T-cell (primary cell): ENCODE data around the gene ARF6. TPM values are rescaled to one million over a fixed set of nuclear protein-coding genes. Genes with fewer than 3 reads are reported as not detected.

Source experiments
- ATAC-seq, 4 experiments: fragments of 200-7000 bp in 3 of 4; fragments of 150-1000 bp in 1 of 4; cut with Tn5 transposase; replicated peaks in 1 of 4; 1 replicate in 3 of 4; 2 replicates in 1 of 4; pipeline ENCODE4 v1.10.0; 2021; ENCODE audit warnings: moderate library complexity in 3 of 4, mild to moderate bottlenecking in 2 of 4, moderate number of reproducible peaks in 1 of 4
- CTCF ChIA-PET, 2 donors: fragments of 300-600 bp; sonication (Branson Sonifier 250); formaldehyde crosslinking; loops; one replicate each; lab custom pipeline; 2022; ENCODE audit warnings: antibody characterized with exemption in 2 of 2; lab: Charles Lee
- POLR2A ChIA-PET, 2 donors: fragments of 300-600 bp; sonication (Branson Sonifier 250); formaldehyde crosslinking; loops; one replicate each; lab custom pipeline; 2022; ENCODE audit warnings: antibody characterized with exemption in 2 of 2; lab: Charles Lee
- DNase-seq, 35 experiments: peaks; one replicate each; pipeline versions ENCODE4 v3.0.0 to v3.0.0-alpha.2; 2013 to 2023
- H3K27ac ChIP-seq: one replicate; pipeline ENCODE4 v1.5.1; 2013; ENCODE audit warnings: low read length
- H3K27me3 ChIP-seq, 2 experiments: replicated peaks in 1 of 2; 1 replicate in 1 of 2; 2 replicates in 1 of 2; pipeline versions ENCODE4 v1.6.1 to v1.7.0; 2013; ENCODE audit warnings: low read length in 1 of 2, mixed read lengths in 1 of 2; ENCODE audit not compliant: control insufficient read depth in 2 of 2, insufficient read depth in 2 of 2; ENCODE audit errors: extremely low read depth in 1 of 2
- H3K36me3 ChIP-seq, 2 donors: 1 replicate in 1 of 2; 2 replicates in 1 of 2; pipeline versions ENCODE4 v1.6.1 to v1.7.0; 2013; ENCODE audit warnings: low read length in 1 of 2; ENCODE audit not compliant: control insufficient read depth in 2 of 2, insufficient read depth in 1 of 2; ENCODE audit errors: extremely low read depth in 1 of 2
- H3K4me1 ChIP-seq, 2 experiments: 1 replicate in 1 of 2; 2 replicates in 1 of 2; pipeline versions ENCODE4 v1.6.1 to v1.7.0; 2013; ENCODE audit warnings: low read length in 2 of 2, mixed read lengths in 1 of 2; ENCODE audit not compliant: insufficient read depth in 2 of 2, control insufficient read depth in 1 of 2; ENCODE audit errors: extremely low read depth in 1 of 2
- H3K4me3 ChIP-seq, 2 donors: 1 replicate in 1 of 2; 2 replicates in 1 of 2; pipeline versions ENCODE4 v1.5.1 to v1.7.0; 2013; ENCODE audit warnings: mild to moderate bottlenecking in 2 of 2, low read length in 1 of 2, moderate library complexity in 1 of 2; ENCODE audit not compliant: control insufficient read depth in 1 of 2; ENCODE audit errors: extremely low read depth in 1 of 2
- H3K9me3 ChIP-seq: 2 replicates; pipeline ENCODE4 v1.7.0; 2013
- H3K27ac Mint-ChIP-seq, 2 donors: one replicate each; pipeline ENCODE4 v1.8.0; 2020 to 2021; ENCODE audit warnings: mild to moderate bottlenecking in 2 of 2, mixed read lengths in 2 of 2
- H3K27me3 Mint-ChIP-seq, 2 donors: one replicate each; pipeline ENCODE4 v1.8.0; 2021 to 2022; ENCODE audit warnings: mixed read lengths in 2 of 2
- H3K36me3 Mint-ChIP-seq: one replicate; pipeline ENCODE4 v1.8.0; 2021; ENCODE audit warnings: mixed read lengths
- H3K4me1 Mint-ChIP-seq, 3 donors: one replicate each; pipeline ENCODE4 v1.8.0; 2020 to 2022; ENCODE audit warnings: mixed read lengths in 3 of 3, mild to moderate bottlenecking in 1 of 3
- H3K4me3 Mint-ChIP-seq, 3 donors: one replicate each; pipeline ENCODE4 v1.8.0; 2020 to 2022; ENCODE audit warnings: mild to moderate bottlenecking in 3 of 3, mixed read lengths in 3 of 3, moderate library complexity in 3 of 3
- H3K9me3 Mint-ChIP-seq, 3 donors: one replicate each; pipeline ENCODE4 v1.8.0; 2020 to 2022; ENCODE audit warnings: mixed read lengths in 3 of 3
- WGBS: methylation state at CpG from one replicate; pipeline ENCODE4 v1.1.5; 2013; ENCODE audit warnings: missing lambda C conversion rate; ENCODE audit not compliant: insufficient coverage; 5-methylcytosine and 5-hydroxymethylcytosine counted together
- total RNA-seq, 35 experiments: library from RNA in 6 of 35; stranded (reverse) in 6 of 35; fragments of 120-200 nt in 1 of 35; gene quantifications; one replicate each; pipeline versions ENCODE4 v1.2.1 to v1.2.4 and lab custom pipeline; 2013 to 2026

The ARF6 gene
- total RNA-seq (100 to 1,000 TPM in 1 of 5 donors, 10 to 100 TPM in 4; 72.0 to 111 (median 93.6) TPM), total RNA-seq (lab: John Stamatoyannopoulos, UW) (207 to 432 (median 280) reads per million in 29 experiments)
- 105 TPM for total RNA-seq (2013)

DNA sequence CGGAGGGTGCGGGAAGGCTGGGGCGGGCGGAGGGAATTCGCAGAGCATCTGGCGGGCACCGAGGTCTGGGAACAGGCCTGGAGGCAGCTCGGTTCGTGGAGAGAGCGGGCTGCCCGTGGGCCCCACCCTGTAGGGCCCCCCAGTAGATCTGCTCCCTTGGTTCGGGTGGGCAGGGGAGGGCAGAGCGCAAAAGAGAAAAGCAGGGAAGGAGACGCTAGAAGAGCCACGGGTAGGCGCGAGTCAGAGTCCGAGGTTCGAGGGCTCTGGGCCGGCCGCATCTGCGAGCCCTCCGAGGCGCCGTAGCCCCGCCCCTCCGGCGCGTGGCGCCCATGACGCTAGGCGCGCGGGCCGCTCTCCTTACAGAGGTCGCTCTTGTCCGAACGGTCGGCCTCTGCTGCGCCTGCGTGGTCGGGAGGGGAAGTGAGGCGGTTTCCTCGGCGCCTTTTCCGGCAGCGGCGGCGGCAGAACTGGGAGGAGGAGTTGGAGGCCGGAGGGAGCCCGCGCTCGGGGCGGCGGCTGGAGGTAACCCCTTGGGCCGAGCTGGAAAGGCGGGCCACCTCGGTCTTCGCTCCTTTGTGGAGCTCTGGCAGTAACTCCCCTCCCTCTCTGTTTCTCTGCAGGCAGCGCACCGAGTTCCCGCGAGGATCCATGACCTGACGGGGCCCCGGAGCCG is at the start of gene ARF6:
ARF6 (plus strand) TSS at position 447 of the 673 bp plus-strand sequence. CDS start 655 bp downstream, outside the sequence.
- H3K36me3 ChIP-seq: peaks cover 0 to 23% of the 10 kb centered on the region in 2 donors
- peaks cover 29 to 52% (median 32%) of the 10 kb centered on the region in 3 donors for H3K4me1 Mint-ChIP-seq
- H3K4me1 ChIP-seq: peaks cover 15 to 25% of the 10 kb centered on the region in 2 experiments
- POLR2A ChIA-PET: interaction anchor here (0.5 to 1.9 kb wide), 19 partner anchors 24 to 930 kb away, joined by 3 to 15 read pairs (median 4); partner anchors contain the start of gene RPS29 (in 1 of the 2)
- H3K27ac Mint-ChIP-seq: peak within 1 kb of the TSS; percentile 99
- H3K27me3 Mint-ChIP-seq: no peaks in the 10 kb centered on the region
- H3K4me3 ChIP-seq: peak within 1 kb of the TSS; percentile 98 to 99
- H3K9me3 Mint-ChIP-seq: no peaks in the 10 kb centered on the region
- ATAC-seq (peak; percentile 84 to 89 (median 88)), DNase-seq (peak; percentile 81 to 96 (median 90))
- no peaks in the 10 kb centered on the region for H3K27me3 ChIP-seq
- H3K36me3 Mint-ChIP-seq: peaks cover 34% of the 10 kb centered on the region
- H3K27ac ChIP-seq: peak within 1 kb of the TSS; percentile 98
- under 1% methylated on average over 64 of the region's 66 CpGs for whole genome bisulfite sequencing
- CTCF ChIA-PET: interaction anchor here (0.5 to 2.4 kb wide), 17 partner anchors 11 to 223 kb away, joined by 3 to 23 read pairs (median 4); partner anchors contain the start of genes NEMF (in 1 of the 2) and VCPKMT (in 1 of the 2)
- H3K4me3 Mint-ChIP-seq: peak within 1 kb of the TSS; percentile 93 to 98 (median 97)
- H3K9me3 ChIP-seq: no peaks in the 10 kb centered on the region

DNA sequence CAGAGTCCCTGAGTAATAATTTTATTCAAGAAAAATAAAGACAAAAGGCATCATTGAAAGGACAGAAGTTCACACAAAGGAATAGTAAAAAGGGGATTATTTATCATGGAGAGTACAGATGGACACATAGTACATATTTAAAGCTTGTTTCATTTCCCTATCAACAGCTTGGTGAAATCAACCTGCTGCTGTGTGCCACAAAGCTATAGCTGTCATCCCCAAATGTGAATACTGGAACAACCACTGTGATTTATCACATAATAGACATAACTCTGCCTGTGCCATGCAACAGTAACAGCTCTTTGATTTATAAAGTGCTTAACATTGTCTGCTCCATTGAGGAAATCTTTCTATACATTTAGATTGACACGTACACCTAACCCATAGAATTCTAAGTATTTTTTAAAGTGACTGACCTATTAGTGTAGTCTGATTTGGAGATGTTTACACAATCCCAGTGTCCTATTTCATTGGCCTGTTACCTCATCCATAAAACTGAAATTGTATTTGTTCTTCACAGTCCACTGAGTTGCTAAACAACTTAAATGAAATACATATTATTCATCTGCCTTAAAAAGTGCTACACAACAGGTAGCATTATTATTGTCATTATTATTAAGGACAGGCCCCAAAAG is 43.6 kb upstream of the ARF6 start:
- Mint-ChIP-seq H3K4me3 (no peak overlapping the region), H3K27ac (peak overlapping the region; percentile 57 to 66), H3K9me3 (no peaks in the 10 kb centered on the region), H3K27me3 (no peaks in the 10 kb centered on the region), H3K36me3 (peaks cover 20% of the 10 kb centered on the region), H3K4me1 (peaks cover 44 to 55% (median 47%) of the 10 kb centered on the region in 3 donors)
- Histone ChIP-seq H3K4me3 (no peak overlapping the region), H3K27ac (no peak overlapping the region), H3K27me3 (no peaks in the 10 kb centered on the region), H3K4me1 (peaks cover 11 to 19% of the 10 kb centered on the region in 2 experiments), H3K9me3 (no peaks in the 10 kb centered on the region), H3K36me3 (peaks cover 0 to 32% of the 10 kb centered on the region in 2 donors)
- DNase-seq: no peak
- POLR2A ChIA-PET: interaction anchor here (0.5 to 1.0 kb wide), 5 partner anchors 12 to 263 kb away, joined by 3 to 9 read pairs (median 4); no protein-coding TSS in a partner anchor
- CTCF ChIA-PET: interaction anchor here (0.7 to 7.3 kb wide), 4 partner anchors 13 to 388 kb away, joined by 3 to 144 read pairs (median 6); partner anchors contain the start of gene KLHDC2 (in 1 of the 2)
- no peak for ATAC-seq
- WGBS: no CpG with 5 or more reads among the region's 1 CpG

DNA sequence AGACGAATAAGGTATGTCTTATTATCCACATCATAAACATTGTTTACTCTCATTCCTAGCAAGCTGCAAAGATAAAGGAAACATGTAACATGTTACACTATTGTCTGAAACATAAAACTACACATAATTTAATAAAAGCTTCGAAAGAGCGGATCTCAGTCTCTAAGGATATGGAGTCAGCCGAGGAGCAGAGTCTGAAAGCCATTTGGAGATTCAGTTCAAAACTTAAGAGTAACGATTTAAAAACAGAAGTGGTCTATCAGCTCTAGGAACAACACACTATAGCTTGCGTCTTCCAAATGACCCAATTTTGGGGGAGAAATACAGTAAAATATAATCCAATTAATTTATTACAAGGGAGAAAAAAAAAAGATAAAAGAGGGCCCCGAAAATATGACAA is 41.1 kb upstream of the ARF6 start:
- no peaks in the 10 kb centered on the region for H3K27me3 Mint-ChIP-seq
- no peak for ATAC-seq
- 0% methylated on average over 2 of the region's 7 CpGs for WGBS

DNA sequence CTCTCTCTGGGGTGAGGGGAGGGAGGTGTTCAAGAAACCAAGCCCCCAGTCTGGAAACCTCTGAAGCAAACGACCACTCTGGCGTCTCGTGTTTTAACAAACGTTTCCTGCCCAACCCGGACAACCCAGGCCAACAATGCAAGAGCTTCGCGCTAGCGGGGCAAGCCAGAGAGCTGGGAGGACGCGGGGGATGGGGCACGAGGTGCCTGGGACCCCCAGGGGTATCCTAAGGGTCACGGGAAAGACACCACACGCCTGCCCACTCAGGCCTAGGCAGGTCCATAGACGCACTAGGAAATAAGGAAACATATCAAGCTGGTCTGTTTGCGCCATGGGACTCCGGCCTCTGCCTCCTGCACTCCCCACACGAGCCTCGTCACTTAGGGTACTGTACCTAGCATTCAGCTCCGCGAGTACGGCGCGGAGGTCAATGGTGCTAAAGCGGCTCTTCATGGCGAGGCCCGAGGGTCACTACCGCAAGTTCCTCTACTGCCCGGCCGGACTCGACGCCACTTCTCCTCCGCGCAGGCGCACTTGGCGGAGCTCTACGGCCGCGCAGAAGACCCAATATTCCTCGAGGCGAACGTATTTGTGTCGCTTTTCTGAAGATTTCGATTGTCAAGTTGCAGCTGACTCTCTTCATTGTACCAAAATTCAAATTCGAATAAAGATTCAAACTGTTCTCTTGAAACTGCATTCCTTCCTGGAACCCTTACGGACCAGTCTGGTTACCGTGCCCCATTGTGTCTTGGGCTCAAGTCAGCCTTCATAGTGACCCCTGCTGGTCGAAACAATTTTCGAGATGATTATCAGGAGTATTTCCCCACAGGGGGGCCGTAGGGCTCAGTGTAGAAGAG is 40.4 kb upstream of the ARF6 start, which contains the start of gene NEMF:
NEMF (minus strand) TSS at position 488 of the 857 bp plus-strand sequence; CDS start at position 453, 35 bp downstream.
- CTCF ChIA-PET: interaction anchor here (0.6 to 7.3 kb wide), 51 partner anchors 7 to 813 kb away, joined by 3 to 144 read pairs (median 5); partner anchors contain the start of genes MGAT2 (in 2 of the 2), RPL36AL (in 2 of the 2), VCPKMT (in 2 of the 2) and DNAAF2 (in 1 of the 2)
- Mint-ChIP-seq H3K36me3 (peaks cover 11% of the 10 kb centered on the region), H3K9me3 (no peaks in the 10 kb centered on the region), H3K4me1 (peaks cover 43 to 55% (median 45%) of the 10 kb centered on the region in 3 donors), H3K27me3 (no peaks in the 10 kb centered on the region), H3K27ac (peak within 1 kb of the TSS; percentile 96 to 97), H3K4me3 (peak within 1 kb of the TSS; percentile 98 to 100 (median 99))
- H3K4me1 ChIP-seq: peaks cover 11 to 19% of the 10 kb centered on the region in 2 experiments
- peaks cover 0 to 17% of the 10 kb centered on the region in 2 donors for H3K36me3 ChIP-seq
- ATAC-seq (peak; percentile 75 to 83 (median 78)), DNase-seq (peak; percentile 49 to 92 (median 68))
- H3K27ac ChIP-seq: peak within 1 kb of the TSS; percentile 73
- H3K9me3 ChIP-seq: no peaks in the 10 kb centered on the region
- 0% methylated on average over 46 of the region's 49 CpGs for WGBS
- peak within 1 kb of the TSS; percentile 79 to 96 for H3K4me3 ChIP-seq
- POLR2A ChIA-PET: interaction anchor here (0.5 to 3.8 kb wide), 21 partner anchors 9 to 265 kb away, joined by 3 to 33 read pairs (median 3); partner anchors contain the start of gene LRR1 (in 1 of the 2)
- H3K27me3 ChIP-seq: no peaks in the 10 kb centered on the region

More for the DNA sequence above, 41.1 kb upstream of the ARF6 start:
- CTCF ChIA-PET: interaction anchor here (0.5 to 7.3 kb wide), 40 partner anchors 8 to 341 kb away, joined by 3 to 144 read pairs (median 4); partner anchors contain the start of genes VCPKMT (in 2 of the 2), DNAAF2 (in 1 of the 2), KLHDC2 (in 1 of the 2) and MGAT2 (in 1 of the 2)
- DNase-seq: no peak
- Mint-ChIP-seq H3K27ac (peak overlapping the region; percentile 96 to 97), H3K36me3 (peaks cover 11% of the 10 kb centered on the region), H3K9me3 (no peaks in the 10 kb centered on the region), H3K4me3 (peak overlapping the region; percentile 98 to 100 (median 99)), H3K4me1 (peaks cover 44 to 55% (median 45%) of the 10 kb centered on the region in 3 donors)
- Histone ChIP-seq H3K9me3 (no peaks in the 10 kb centered on the region), H3K27me3 (no peaks in the 10 kb centered on the region), H3K36me3 (peaks cover 0 to 17% of the 10 kb centered on the region in 2 donors), H3K4me1 (peaks cover 11 to 19% of the 10 kb centered on the region in 2 experiments), H3K4me3 (peak overlapping the region; percentile 79 to 96), H3K27ac (peak overlapping the region; percentile 73)
- POLR2A ChIA-PET: interaction anchor here (0.5 to 3.8 kb wide), 22 partner anchors 10 to 266 kb away, joined by 3 to 33 read pairs (median 3); partner anchors contain the start of gene LRR1 (in 1 of the 2)

DNA sequence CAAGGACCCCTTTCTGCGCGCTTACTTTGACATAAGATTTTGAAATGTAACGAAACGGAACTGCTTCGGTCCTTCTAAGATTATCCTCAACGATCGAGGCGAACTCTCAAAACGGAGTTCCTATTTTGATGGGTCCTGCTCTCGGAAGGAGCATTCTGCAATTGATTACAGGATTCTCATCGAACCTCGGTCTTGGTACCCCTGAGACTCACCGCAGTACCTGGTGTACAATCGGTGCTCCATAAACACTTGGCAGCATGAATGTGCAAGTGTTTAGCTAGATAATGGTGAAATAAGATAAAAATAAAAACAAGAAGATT is 39.8 kb upstream of the ARF6 start:
- CTCF ChIA-PET: interaction anchor here (0.6 to 7.3 kb wide), 33 partner anchors 9 to 675 kb away, joined by 3 to 144 read pairs (median 7); partner anchors contain the start of genes VCPKMT (in 2 of the 2), MGAT2 (in 1 of the 2), RPL36AL (in 1 of the 2) and RPS29 (in 1 of the 2)
- H3K4me1 Mint-ChIP-seq: peaks cover 43 to 55% (median 45%) of the 10 kb centered on the region in 3 donors
- peaks cover 11% of the 10 kb centered on the region for H3K36me3 Mint-ChIP-seq
- no peaks in the 10 kb centered on the region for H3K9me3 ChIP-seq
- H3K9me3 Mint-ChIP-seq: no peaks in the 10 kb centered on the region
- WGBS: 0% methylated on average over 12 of the region's 14 CpGs
- H3K27ac ChIP-seq: peak overlapping the region; percentile 73
- no peak for DNase-seq
- peaks cover 0 to 14% of the 10 kb centered on the region in 2 donors for H3K36me3 ChIP-seq
- H3K27ac Mint-ChIP-seq: peak overlapping the region; percentile 96 to 97
- peak overlapping the region; percentile 98 to 100 (median 99) for H3K4me3 Mint-ChIP-seq
- peak; percentile 5 to 27 (median 12) for ATAC-seq
- POLR2A ChIA-PET: interaction anchor here (0.5 to 3.8 kb wide), 5 partner anchors 9 to 271 kb away, joined by 3 to 33 read pairs (median 6); no protein-coding TSS in a partner anchor
- no peaks in the 10 kb centered on the region for H3K27me3 Mint-ChIP-seq
- peak overlapping the region; percentile 79 to 96 for H3K4me3 ChIP-seq
- H3K27me3 ChIP-seq: no peaks in the 10 kb centered on the region
- H3K4me1 ChIP-seq: peaks cover 11 to 19% of the 10 kb centered on the region in 2 experiments
